Ishikawa (cell line): Measurements from ENCODE around the gene BTRC.

Experiments used
- CEBPB ChIP-seq: IDR thresholded peaks from 2 replicates; pipeline ENCODE4 v1.6.1; 2012
- CREB1 ChIP-seq: IDR thresholded peaks from 2 replicates; pipeline ENCODE4 v1.6.1; 2012; ENCODE audit warnings: low read depth
- EGR1 ChIP-seq: IDR thresholded peaks from 2 replicates; pipeline ENCODE4 v1.6.1; 2012
- EP300 ChIP-seq: IDR thresholded peaks from 2 replicates; pipeline ENCODE4 v1.6.1; 2012; ENCODE audit warnings: borderline replicate concordance
- FOXM1 ChIP-seq: IDR thresholded peaks from 2 replicates; pipeline ENCODE4 v1.6.1; 2012; ENCODE audit warnings: low read depth, borderline replicate concordance
- NFIC ChIP-seq: IDR thresholded peaks from 2 replicates; pipeline ENCODE4 v1.6.1; 2012
- RAD21 ChIP-seq: IDR thresholded peaks from 2 replicates; pipeline ENCODE4 v1.6.1; 2012; ENCODE audit warnings: low read depth
- TAF1 ChIP-seq: IDR thresholded peaks from 2 replicates; pipeline ENCODE4 v1.6.1; 2012; ENCODE audit warnings: low read depth, mild to moderate bottlenecking
- TCF12 ChIP-seq: IDR thresholded peaks from 2 replicates; pipeline ENCODE4 v1.6.1; 2012; ENCODE audit warnings: low read depth
- TEAD4 ChIP-seq: IDR thresholded peaks from 2 replicates; pipeline ENCODE4 v1.6.1; 2012
- YY1 ChIP-seq: IDR thresholded peaks from 2 replicates; pipeline ENCODE4 v1.6.1; 2012; ENCODE audit warnings: low read depth
- ZBTB7A ChIP-seq: IDR thresholded peaks from 2 replicates; pipeline ENCODE4 v1.6.1; 2012; ENCODE audit warnings: low read depth
- TF ChIP-seq, protein P1 (sequence below): IDR thresholded peaks from 2 replicates; pipeline ENCODE4 v1.6.1; 2012; ENCODE audit warnings: low read depth, mild to moderate bottlenecking
- TF ChIP-seq, protein P2 (sequence below): IDR thresholded peaks from 2 replicates; pipeline ENCODE4 v1.6.1; 2012
- TF ChIP-seq, protein P3 (sequence below): IDR thresholded peaks from 2 replicates; pipeline ENCODE4 v1.6.1; 2012

The BTRC gene

DNA sequence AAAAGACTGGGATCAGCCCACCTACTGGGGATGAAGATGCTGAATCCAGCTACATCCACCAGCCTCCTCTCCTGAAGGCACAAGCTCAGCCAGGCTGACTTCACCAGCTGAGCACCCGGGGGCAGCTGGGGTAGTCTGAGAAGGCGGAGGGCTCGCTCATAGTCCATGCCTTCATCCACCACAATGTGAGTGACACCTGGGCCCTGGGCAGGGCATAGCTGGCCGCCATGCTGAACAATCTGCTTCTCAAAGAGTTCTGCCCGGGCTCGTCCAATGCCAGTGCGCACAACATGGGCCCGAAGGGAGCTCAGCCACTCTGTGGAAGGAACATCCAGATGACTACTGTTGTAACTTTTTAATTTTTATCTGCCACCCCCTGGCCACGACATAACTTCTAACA, 231.9 kb downstream of the BTRC start:
- TF ChIP-seq ZBTB7A (no peak), EGR1 (no peak), TEAD4 (no peak), FOXM1 (no peak), RAD21 (no peak), YY1 (no peak), NFIC (no peak), CEBPB (no peak), CREB1 (no peak), TAF1 (no peak), EP300 (no peak), TCF12 (no peak)
- TF ChIP-seq, protein P1, sequence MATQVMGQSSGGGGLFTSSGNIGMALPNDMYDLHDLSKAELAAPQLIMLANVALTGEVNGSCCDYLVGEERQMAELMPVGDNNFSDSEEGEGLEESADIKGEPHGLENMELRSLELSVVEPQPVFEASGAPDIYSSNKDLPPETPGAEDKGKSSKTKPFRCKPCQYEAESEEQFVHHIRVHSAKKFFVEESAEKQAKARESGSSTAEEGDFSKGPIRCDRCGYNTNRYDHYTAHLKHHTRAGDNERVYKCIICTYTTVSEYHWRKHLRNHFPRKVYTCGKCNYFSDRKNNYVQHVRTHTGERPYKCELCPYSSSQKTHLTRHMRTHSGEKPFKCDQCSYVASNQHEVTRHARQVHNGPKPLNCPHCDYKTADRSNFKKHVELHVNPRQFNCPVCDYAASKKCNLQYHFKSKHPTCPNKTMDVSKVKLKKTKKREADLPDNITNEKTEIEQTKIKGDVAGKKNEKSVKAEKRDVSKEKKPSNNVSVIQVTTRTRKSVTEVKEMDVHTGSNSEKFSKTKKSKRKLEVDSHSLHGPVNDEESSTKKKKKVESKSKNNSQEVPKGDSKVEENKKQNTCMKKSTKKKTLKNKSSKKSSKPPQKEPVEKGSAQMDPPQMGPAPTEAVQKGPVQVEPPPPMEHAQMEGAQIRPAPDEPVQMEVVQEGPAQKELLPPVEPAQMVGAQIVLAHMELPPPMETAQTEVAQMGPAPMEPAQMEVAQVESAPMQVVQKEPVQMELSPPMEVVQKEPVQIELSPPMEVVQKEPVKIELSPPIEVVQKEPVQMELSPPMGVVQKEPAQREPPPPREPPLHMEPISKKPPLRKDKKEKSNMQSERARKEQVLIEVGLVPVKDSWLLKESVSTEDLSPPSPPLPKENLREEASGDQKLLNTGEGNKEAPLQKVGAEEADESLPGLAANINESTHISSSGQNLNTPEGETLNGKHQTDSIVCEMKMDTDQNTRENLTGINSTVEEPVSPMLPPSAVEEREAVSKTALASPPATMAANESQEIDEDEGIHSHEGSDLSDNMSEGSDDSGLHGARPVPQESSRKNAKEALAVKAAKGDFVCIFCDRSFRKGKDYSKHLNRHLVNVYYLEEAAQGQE, result no peak
- TF ChIP-seq, protein P2, sequence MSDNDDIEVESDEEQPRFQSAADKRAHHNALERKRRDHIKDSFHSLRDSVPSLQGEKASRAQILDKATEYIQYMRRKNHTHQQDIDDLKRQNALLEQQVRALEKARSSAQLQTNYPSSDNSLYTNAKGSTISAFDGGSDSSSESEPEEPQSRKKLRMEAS, result no peak
- TF ChIP-seq, protein P3, sequence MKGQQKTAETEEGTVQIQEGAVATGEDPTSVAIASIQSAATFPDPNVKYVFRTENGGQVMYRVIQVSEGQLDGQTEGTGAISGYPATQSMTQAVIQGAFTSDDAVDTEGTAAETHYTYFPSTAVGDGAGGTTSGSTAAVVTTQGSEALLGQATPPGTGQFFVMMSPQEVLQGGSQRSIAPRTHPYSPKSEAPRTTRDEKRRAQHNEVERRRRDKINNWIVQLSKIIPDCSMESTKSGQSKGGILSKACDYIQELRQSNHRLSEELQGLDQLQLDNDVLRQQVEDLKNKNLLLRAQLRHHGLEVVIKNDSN, result no peak

GRCh38 chr10:101587725-101588653, 234.0 kb downstream of the BTRC start, which contains the start of the genes DPCD and POLL:
Gene DPCD (plus strand): TSS chr10:101588321. CDS start chr10:101588337, 16 bp downstream.
Gene POLL (minus strand): TSS chr10:101588257. CDS start chr10:101587360, 897 bp downstream.
- no peak; the same call in 1 of the 2 replicates for TF ChIP-seq FOXM1
- TF ChIP-seq CEBPB, result no peak
- peak; percentile 93 for TF ChIP-seq ZBTB7A
- TF ChIP-seq, protein P3, result no peak
- TF ChIP-seq TEAD4, result no peak
- no peak; the same call in 1 of the 2 replicates for TF ChIP-seq EP300
- TF ChIP-seq CREB1, result no peak; the same call in 1 of the 2 replicates
- peak; percentile 96 for TF ChIP-seq YY1
- no peak for TF ChIP-seq NFIC
- peak; percentile 65 for TF ChIP-seq EGR1
- peak; percentile 39; the same call in 1 of the 2 replicates for TF ChIP-seq TCF12
- TF ChIP-seq RAD21, result no peak
- TF ChIP-seq, protein P2, result peak; percentile 67
- TF ChIP-seq, protein P1, result no peak
- peak; percentile 90 for TF ChIP-seq TAF1

DNA sequence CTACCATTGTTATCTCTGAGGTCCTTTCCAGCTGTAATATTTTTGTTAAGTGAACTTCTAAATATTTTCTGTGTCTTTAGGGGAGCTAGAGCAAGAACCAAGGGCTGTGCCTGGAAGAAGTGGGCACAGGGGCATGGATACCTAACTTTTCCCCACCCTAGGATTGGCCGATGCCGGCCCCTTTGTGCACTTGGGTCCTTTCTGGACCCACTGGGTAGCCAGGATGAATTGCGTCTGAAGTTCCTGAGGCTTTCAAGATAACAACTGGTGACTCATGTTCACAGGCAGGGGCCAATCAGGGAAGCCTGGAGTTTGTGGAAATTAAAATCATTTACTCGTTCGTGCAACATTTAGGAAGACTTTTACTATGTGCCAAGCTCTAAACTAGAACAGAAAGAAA, 234.9 kb downstream of the BTRC start:
- TF ChIP-seq ZBTB7A (no peak), TAF1 (no peak), CREB1 (no peak), TCF12 (no peak), FOXM1 (no peak), TEAD4 (no peak), EP300 (no peak), YY1 (no peak), CEBPB (no peak), RAD21 (no peak), EGR1 (no peak), NFIC (no peak)
- TF ChIP-seq, protein P1, result no peak
- TF ChIP-seq, protein P2, result no peak
- TF ChIP-seq, protein P3, result no peak
